Stimulated activated CD8-positive, alpha-beta memory T cell treated with anti-CD3 and anti-CD28 coated beads, Interleukin-12 subunit alpha, Interleukin-12 subunit beta, amount 100 ng/mL, for 4 hours (primary cell): ENCODE results near the gene FGFRL1.
"Not testable (repeated sequence)": the region's sequence is repeated elsewhere in the genome, so short reads cannot be mapped to it uniquely, and the experiment has no call there.

Experiments
- DNase-seq: peaks from one replicate; pipeline ENCODE4 v3.0.0-alpha.2; 2020; ENCODE audit warnings: low read depth

The FGFRL1 gene

GRCh38 chr4:1053080-1053661 lies 41.7 kb downstream of the FGFRL1 start:
- no peak for DNase-seq

- DNase-seq = not testable (repeated sequence)
Observed at GRCh38 chr4:1053891-1054290, 42.5 kb downstream of the FGFRL1 start.

DNA sequence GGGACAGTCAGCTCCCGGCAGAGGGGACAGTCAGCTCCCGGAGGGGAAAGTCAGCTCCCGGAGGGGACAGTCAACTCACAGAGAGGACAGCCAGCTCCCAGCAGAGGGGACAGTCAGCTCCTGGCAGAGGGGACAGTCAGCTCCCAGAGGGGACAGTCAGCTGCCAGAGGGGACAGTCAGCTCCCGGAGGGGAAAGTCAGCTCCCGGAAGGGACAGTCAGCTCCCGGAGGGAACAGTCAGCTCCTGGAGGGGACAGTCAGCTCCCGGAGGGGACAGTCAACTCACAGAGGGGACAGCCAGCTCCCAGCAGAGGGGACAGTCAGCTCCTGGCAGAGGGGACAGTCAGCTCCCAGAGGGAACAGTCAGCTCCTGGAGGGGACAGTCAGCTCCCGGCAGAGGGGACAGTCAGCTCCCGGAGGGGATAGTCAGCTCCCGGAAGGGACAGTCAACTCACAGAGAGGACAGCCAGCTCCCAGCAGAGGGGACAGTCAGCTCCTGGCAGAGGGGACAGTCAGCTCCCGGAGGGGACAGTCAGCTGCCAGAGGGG lies 43.3 kb downstream of the FGFRL1 start:
- not testable (repeated sequence) for DNase-seq

- DNase-seq = not testable (repeated sequence)
Observed at GRCh38 chr4:1055243-1055701, 43.8 kb downstream of the FGFRL1 start.

GRCh38 chr4:1055721-1056590 lies 44.5 kb downstream of the FGFRL1 start:
- DNase-seq = peak; percentile 70

- DNase-seq = no peak
Observed at GRCh38 chr4:1056671-1057402, 45.4 kb downstream of the FGFRL1 start.

DNA sequence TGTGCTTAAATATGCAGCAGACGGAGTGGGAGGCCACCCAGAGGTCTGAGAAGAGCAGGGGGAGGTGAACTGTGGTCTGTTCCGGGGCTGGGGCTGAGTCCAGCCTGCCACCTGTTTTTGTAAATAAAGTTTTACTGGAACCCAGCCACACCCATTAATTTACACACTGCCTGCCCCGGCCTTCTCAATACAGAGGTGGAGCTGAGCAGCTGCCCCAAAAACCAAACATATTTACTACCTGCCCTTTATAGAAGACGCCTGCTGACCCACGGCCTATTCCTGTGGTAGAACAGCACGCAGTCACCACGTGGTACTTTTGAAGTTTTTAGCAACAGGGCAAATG lies 45.9 kb downstream of the FGFRL1 start:
- no peak for DNase-seq

GRCh38 chr4:1058198-1058996 lies 47.0 kb downstream of the FGFRL1 start:
- no peak for DNase-seq

DNA sequence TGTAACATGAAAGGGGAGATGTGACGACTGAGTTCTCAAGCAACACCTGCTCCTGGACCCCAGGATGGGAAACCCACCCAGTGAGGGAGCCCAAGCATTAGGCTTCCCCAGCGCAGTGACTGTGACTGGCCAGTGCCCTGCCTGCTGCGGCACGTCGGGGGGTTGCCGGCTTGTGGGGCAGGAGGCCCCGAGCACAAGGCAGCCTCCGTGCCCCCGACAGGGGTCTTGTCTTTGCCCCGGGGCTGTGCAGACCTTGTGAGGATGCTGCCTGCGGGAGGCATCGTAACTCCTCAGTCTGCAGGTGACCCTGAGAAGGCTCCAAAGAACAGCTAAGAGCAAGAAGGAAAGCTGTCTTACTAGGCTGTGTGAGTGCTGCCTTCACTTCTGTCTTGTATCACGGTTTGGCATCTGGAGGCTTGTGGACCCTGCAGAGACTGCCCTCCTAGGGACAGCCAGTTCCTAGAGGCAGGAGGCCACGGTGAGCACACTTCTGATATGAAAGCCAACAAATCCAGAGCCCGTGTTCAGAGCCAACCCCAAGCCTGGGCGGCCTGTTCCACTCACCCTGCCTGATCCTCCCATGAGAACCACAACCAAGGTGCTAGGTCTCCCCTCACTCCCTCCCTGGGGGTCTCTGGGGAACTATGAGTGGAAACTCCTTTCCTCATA lies 47.7 kb downstream of the FGFRL1 start:
- no peak for DNase-seq

DNA sequence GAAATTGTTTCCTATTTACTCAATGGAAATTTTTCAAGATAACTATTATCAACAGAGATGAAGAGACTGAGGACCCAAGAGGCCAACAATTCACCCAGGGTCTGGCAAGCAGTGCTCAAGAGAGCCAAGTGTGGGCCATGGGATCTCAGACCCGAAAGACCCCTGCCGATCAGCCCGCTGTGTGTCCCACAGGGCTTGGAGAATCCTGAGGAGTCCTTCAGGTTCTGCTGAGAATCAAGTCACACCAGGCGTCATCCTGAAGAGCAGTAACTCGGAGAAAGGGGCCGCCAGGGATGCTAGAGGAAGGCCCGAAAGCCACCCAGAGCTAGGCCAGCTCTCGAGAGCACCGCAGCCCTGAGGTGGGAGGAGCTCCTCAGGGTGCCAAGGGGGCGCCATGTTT lies 48.7 kb downstream of the FGFRL1 start:
- no peak for DNase-seq

- DNase-seq = no peak
Observed at GRCh38 chr4:1060621-1061020, 49.2 kb downstream of the FGFRL1 start.

- DNase-seq = no peak
Observed at GRCh38 chr4:1061056-1061700, 49.8 kb downstream of the FGFRL1 start.

DNA sequence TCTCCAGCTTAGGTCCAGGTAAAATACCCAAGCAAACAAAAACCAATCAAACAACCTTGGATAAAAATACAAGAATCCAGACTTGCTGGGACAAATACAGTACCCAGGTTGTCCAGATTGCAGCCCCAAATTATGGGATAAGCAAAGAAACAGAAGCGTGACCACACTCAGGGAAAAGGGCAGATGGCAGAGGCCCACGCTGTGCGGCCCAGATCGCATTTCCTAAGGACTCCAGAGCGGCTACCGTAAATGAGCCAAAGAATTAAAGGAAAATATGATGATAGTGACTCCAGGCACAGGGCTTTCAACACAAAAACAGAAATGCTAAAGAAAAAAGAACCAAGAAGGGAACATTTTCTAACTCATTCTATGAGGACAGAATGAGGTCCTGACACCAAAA lies 50.3 kb downstream of the FGFRL1 start:
- no peak for DNase-seq

GRCh38 chr4:1062419-1062818 lies 51.0 kb downstream of the FGFRL1 start:
- DNase-seq = no peak

DNA sequence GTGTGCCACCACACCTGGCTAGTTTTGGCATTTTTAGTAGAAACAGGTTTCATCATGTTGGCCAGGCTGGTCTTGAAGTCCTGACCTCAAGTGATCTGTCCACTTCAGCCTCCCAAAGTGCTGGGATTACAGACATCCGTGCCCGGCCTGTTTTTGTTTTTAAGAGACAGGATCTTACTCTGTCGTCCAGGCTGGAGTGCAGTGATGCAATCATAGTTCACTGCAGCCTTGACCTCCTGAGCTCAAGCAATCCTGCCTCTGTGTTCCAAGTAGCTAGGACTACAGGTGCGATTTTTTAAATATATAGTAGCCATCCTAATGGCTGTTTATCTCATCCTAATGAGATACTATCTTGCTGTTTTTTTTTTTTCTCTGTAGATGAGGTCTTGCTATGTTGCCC lies 54.3 kb downstream of the FGFRL1 start:
- no peak for DNase-seq

- DNase-seq = no peak
Observed at GRCh38 chr4:1069394-1069793, 58.0 kb downstream of the FGFRL1 start.

- DNase-seq = peak; percentile 21
Observed at GRCh38 chr4:1072830-1073446, 61.5 kb downstream of the FGFRL1 start.

GRCh38 chr4:1074077-1074476 lies 62.7 kb downstream of the FGFRL1 start:
- DNase-seq = no peak

- no peak for DNase-seq
Observed at GRCh38 chr4:1075225-1075624, 63.8 kb downstream of the FGFRL1 start.
